Stimulated activated CD8-positive, alpha-beta memory T cell treated with anti-CD3 and anti-CD28 coated beads, Interleukin-12 subunit alpha, Interleukin-12 subunit beta, amount 100 ng/mL, for 24 hours (primary cell): ENCODE data around the gene KPNA1.
"Not testable (repeated sequence)": the region's sequence is repeated elsewhere in the genome, so short reads cannot be mapped to it uniquely, and the experiment has no call there.

Experiments
- DNase-seq: peaks from one replicate; pipeline ENCODE4 v3.0.0-alpha.2; 2020; ENCODE audit errors: extremely low read depth

KPNA1 gene

DNA sequence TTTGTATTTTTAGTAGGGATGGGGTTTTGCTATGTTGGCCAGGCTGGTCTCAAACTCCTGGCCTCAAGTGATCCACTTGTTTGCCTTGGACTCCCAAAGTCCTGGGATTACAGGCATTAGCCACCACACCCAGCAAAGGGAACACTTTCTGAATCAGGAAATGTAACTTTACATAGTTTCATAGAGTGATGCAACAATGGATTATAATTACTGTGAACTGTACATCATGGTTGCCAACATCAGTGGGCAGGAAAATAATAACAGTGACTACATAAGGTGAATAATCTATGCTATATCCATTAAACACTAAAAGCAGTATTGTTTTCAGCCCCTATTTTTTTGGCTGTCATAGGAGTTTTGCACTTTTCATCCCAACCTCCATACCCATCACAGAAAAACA, 5.0 kb upstream of the KPNA1 start:
- no peak for DNase-seq

DNA sequence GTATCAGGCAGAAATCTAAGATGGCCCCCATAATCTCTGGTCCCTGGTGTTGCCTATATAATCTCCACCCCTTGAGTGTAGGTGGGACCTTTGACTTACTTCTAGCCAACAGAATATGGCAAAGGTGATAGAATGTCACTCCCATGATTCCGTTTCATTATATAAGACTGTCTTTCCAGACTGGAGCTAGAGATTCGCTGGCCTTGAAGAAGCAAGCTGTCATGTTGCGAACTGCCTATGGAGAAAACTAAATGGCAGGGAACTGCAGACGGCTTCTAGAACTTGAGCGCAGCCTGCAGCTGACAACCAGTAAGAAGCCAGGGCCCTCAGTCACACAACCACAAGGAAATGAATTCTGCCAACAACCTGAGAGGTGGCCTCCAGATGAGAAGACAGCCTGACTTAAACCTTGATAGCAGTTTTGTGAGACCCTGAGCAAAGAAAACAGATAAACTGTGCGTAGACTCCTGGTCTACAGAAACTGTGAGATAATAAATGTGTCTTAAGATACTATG, 2.2 kb upstream of the KPNA1 start:
- no peak for DNase-seq

DNA sequence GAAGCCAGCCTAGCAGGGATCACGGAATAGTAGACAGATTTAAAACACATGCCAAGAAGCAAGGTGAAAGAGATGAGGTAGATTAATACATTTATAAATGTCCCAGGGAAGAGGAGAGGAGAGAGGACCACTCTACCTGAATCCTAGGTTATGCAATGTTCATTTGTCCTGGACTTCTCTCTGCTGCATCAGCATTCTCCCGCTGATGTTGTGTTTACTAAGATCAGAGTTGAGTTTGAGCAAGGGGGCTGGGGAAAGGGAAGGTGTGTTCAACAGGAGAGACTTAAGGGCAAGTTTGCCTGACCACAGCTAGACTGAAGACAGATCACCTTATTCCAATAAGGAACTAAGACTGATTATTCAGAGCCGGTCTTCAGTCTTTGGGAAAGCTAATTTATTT, 1.1 kb upstream of the KPNA1 start:
- DNase-seq = no peak

GRCh38 chr3:122515020-122515468, 305 bp upstream of the KPNA1 start:
- DNase-seq = no peak

DNA sequence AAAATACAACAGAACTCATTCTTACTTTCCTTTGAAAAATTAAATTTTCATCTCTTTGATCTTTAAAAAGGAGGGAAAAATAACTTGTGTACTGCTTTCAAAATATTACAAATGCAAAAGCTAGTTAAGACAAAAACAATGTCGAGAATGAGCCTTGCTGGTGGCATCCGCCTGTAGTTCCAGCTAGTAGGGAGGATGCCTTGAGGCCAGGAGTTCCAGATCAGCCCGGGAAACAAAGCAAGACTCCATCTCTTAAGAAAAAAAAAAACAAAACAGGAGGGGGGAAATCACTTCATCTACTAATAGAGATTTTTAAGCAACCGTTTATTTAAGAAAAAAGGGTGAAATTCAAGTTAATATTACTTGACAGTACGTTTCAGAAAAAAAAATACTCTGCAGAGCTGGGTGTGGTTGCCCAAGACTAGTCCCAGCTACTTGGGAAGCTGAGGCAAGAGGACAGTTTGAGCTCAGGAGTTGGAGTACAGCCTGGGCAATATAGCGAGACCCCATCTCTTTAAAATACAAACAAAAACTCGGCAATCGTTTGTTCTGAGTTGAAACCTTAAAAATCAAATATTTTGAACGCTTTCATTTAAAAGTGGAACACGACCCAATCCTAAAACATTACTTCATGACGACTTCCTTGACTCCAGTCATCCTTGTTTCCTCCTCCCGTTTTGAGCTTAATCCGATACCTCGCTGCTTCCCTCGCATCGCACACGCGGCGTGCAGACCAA, 1.2 kb downstream of the KPNA1 start:
- no peak for DNase-seq

- no peak for DNase-seq
Observed at GRCh38 chr3:122512284-122512683, 2.5 kb downstream of the KPNA1 start.

DNA sequence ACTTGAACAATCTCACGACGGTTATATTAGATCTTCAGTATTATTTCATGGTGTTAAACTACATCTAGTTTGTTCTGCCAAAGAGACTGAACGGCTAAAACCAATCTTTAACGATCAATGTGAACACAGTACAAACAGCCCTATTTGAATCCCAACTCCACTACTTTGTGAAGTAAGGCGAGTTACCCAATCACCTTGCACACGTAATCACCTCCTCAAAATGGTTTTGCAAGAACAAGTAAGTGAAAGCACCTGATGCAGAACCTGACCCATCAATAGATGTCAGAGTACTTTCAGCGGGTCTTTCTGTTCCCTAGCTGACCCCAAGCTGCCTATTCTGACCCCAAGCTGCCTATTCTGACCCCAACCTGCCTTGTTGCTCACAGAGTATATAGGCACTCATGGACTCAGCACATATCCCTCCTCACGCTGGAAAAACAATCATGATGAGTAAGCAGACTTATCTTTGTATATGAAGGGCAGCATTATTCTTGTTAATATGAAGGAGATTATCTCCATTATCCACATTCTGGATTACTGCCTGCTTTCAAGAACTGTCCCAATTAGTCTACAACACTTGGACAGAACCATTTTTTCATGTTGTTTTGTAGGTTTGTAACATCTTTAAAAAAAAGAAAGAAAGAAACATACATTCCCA, 3.7 kb downstream of the KPNA1 start:
- DNase-seq = no peak

GRCh38 chr3:122508944-122509343, 5.8 kb downstream of the KPNA1 start:
- DNase-seq = not testable (repeated sequence)

- no peak for DNase-seq
Observed at GRCh38 chr3:122508135-122508914, 6.4 kb downstream of the KPNA1 start.

- no peak for DNase-seq
Observed at GRCh38 chr3:122506450-122506849, 8.3 kb downstream of the KPNA1 start.

DNA sequence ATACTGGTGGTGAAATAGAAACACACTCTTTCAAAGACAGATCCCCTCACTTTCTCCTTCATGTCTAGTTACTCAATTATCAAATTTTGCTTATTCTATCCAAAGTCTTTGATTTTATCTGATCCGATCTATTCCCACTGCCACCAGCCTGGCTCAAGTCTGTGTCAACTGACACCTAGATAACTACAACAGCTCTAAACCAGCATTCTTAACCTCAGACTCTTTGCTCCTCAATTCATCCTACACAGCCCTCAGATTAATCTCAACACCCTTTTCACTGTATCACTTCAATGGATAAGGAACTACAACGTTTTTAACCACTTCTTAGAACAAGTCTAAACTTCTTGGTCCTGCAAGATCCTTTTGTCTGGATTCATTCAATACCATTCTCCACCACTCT, 9.1 kb downstream of the KPNA1 start:
- DNase-seq = no peak

DNA sequence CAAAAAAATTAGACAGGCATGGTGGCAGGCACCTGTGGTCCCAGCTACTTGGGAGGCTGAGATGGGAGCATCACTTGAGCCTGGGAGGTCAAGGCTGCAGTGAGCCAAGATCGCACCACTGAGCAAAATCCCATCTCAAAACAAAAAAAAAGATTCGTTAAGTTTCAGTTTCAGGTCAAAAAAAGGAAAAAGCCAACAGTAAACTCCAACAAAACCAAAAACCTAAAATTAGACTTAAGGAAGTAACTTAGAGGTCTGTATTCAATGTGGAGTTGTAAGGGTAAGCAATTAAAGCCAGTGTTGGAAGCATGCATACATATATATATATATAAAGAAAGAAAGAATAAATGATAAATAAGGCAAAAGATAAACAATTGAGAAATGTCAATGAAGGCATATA, 11.8 kb downstream of the KPNA1 start:
- DNase-seq = no peak

DNA sequence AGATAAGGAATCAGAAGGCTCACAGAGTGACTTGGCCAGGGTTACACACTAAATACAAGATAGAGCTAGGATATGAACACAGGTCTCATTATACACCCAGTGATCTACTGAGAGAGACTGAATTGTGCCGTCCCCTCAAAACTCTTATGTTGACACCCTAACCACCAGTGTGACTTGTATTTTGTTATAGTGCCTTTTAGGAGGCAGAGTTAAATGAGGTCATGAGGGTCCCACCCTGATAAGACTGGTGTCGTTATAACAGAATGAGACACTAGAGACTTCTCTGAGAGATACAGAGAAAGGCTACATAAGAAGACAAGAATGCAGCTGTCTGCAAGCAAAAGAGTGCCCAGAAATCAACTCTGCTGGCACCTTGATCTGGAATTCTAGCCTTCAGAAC, 12.6 kb downstream of the KPNA1 start:
- DNase-seq = no peak

- not testable (repeated sequence) for DNase-seq
Observed at GRCh38 chr3:122500964-122501363, 13.8 kb downstream of the KPNA1 start.

GRCh38 chr3:122498152-122498551, 16.6 kb downstream of the KPNA1 start:
- DNase-seq = no peak

DNA sequence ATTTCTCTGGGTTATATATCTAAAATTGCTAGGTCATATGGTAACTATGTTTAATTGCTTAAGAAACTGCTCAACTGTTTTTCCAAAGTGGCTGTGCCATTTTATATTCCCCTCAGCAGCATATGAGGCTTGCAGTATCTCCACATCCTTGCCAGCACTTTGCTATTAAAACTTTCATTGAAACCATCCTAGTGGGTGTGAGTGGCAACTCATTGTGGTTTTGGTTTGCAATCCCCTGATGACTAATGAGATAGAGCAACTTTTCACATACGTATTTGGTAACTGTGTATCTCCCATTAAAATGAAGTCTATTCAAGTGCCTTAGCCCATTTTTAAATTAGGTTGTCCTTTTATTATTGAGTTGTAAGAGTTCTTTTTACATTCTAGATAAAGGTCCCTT, 17.3 kb downstream of the KPNA1 start:
- peak; percentile 23 for DNase-seq

DNA sequence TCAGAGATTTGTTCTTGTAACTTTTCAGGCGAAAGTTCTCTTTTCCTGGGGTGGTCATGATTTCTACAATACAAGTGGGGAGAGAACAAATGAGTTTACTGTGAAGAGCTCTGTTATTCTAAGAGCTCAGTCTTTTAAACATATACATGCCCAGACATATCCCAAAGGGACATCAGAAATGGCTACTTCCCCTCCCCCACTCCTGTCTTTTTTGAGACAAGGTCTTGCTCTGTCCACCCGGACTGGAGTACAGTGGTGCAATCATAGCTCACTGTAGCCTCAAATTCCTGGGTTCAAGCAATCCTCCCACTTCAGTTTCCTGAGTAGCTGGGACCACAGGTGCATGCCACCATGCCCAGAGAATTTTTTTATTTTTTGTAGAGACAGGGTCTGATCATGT, 18.2 kb downstream of the KPNA1 start:
- no peak for DNase-seq

GRCh38 chr3:122493296-122493695, 21.4 kb downstream of the KPNA1 start:
- no peak for DNase-seq

- no peak for DNase-seq
Observed at GRCh38 chr3:122488262-122488973, 26.3 kb downstream of the KPNA1 start.

DNA sequence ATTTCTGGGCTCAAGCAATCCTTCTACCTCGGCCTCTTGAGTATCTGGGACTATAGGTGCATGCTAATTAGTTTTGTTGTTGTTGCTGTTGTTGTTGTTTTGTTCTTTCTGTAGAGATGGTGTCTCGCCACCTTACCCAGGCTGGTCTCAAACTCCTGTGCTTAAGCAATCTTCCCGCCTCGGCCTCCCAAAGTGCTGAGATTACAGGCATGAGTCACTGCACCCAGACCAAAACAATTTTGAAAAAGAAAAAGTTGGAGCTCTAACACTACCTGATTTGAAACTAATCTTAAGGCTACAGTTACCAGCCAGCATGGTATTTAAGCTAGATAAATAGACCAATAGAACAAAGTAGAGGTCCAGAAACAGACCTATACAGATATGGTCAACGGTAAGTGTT, 29.8 kb downstream of the KPNA1 start:
- no peak for DNase-seq

GRCh38 chr3:122481390-122481789, 33.3 kb downstream of the KPNA1 start:
- DNase-seq = no peak

GRCh38 chr3:122476532-122476931, 38.2 kb downstream of the KPNA1 start:
- DNase-seq = no peak
